IMR-90 (cell line): ENCODE data around the gene TP73. TPM values are rescaled to one million over a fixed set of nuclear protein-coding genes. Genes with fewer than 3 reads are reported as not detected.

ENCODE experiments used
- ATAC-seq: fragments of 200-7000 bp; cut with Tn5 transposase; 2 replicates; pipeline ENCODE4 v1.9.1; 2020; ENCODE audit warnings: low read depth, mild to moderate bottlenecking, moderate library complexity
- BruUV-seq: library from RNA; stranded (reverse); fragments of 400-500 nt; replicated peaks from 2 replicates; lab custom pipeline; 2021; lab: Mats Ljungman, UMichigan
- CTCF ChIA-PET: fragments of 300-600 bp; formaldehyde crosslinking; extraction: SDS; loops from one replicate; lab custom pipeline; 2021; ENCODE audit warnings: antibody characterized with exemption; lab: Yijun Ruan, JAX
- POLR2A ChIA-PET: fragments of 300-600 bp; sonication (Branson Sonifier 250); formaldehyde crosslinking; loops from one replicate; lab custom pipeline; 2022; ENCODE audit warnings: antibody characterized with exemption; ENCODE audit not compliant: unreplicated experiment; lab: Charles Lee
- DNase-seq: peaks from one replicate; pipeline ENCODE4 v3.0.0; 2013
- H2AFZ ChIP-seq: replicated peaks from 2 replicates; pipeline ENCODE3; 2013; ENCODE audit warnings: low read length, mild to moderate bottlenecking; ENCODE audit not compliant: poor library complexity
- H2AK5ac ChIP-seq: 2 replicates; pipeline ENCODE4 v1.6.1; 2013; ENCODE audit warnings: low read depth, low read length, inconsistent platforms
- H2AK9ac ChIP-seq: replicated peaks from 2 replicates; pipeline ENCODE3; 2013; ENCODE audit warnings: mild to moderate bottlenecking, low read depth, low read length, moderate library complexity; ENCODE audit not compliant: poor library complexity
- H2BK120ac ChIP-seq: 2 replicates; pipeline ENCODE4 v1.6.1; 2013; ENCODE audit warnings: low read depth, low read length, inconsistent platforms
- H2BK15ac ChIP-seq: 3 replicates; pipeline ENCODE4 v1.6.1; 2013; ENCODE audit warnings: low read depth, low read length, inconsistent platforms
- H2BK20ac ChIP-seq: 2 replicates; pipeline ENCODE4 v1.6.1; 2013; ENCODE audit warnings: low read depth, mild to moderate bottlenecking, inconsistent platforms, low read length, moderate library complexity
- H2BK5ac ChIP-seq: 2 replicates; pipeline ENCODE4 v1.6.1; 2013; ENCODE audit warnings: mild to moderate bottlenecking, low read depth, low read length, inconsistent platforms; ENCODE audit not compliant: poor library complexity, severe bottlenecking
- H3K14ac ChIP-seq: replicated peaks from 2 replicates; pipeline ENCODE4 v1.6.1; 2013; ENCODE audit warnings: low read depth, low read length, inconsistent platforms
- H3K18ac ChIP-seq: 2 replicates; pipeline ENCODE4 v1.6.1; 2013; ENCODE audit warnings: low read depth, low read length, control low read depth
- H3K23ac ChIP-seq: 2 replicates; pipeline ENCODE4 v1.6.1; 2013; ENCODE audit warnings: low read depth, low read length, inconsistent platforms
- H3K27ac ChIP-seq: 2 replicates; pipeline ENCODE4 v1.5.1; 2013; ENCODE audit warnings: mild to moderate bottlenecking, control low read depth, low read length; ENCODE audit not compliant: insufficient read depth
- H3K27me3 ChIP-seq: 2 replicates; pipeline ENCODE4 v1.6.1; 2013; ENCODE audit warnings: low read length; ENCODE audit not compliant: control insufficient read depth, insufficient read depth
- H3K36me3 ChIP-seq: 2 replicates; pipeline ENCODE4 v1.6.1; 2013; ENCODE audit warnings: low read length, mixed read lengths; ENCODE audit not compliant: control insufficient read depth, insufficient read depth
- H3K4ac ChIP-seq: 2 replicates; pipeline ENCODE4 v1.6.1; 2013; ENCODE audit warnings: low read depth, low read length, inconsistent platforms
- H3K4me1 ChIP-seq: 2 replicates; pipeline ENCODE4 v1.6.1; 2013; ENCODE audit warnings: low read length, mixed read lengths; ENCODE audit not compliant: control insufficient read depth, insufficient read depth
- H3K4me2 ChIP-seq: 2 replicates; pipeline ENCODE4 v1.6.1; 2013; ENCODE audit warnings: low read depth, mild to moderate bottlenecking, control low read depth, low read length, moderate library complexity
- H3K4me3 ChIP-seq: 2 replicates; pipeline ENCODE4 v1.5.1; 2013; ENCODE audit warnings: low read depth, mild to moderate bottlenecking, control low read depth, low read length, moderate library complexity; ENCODE audit not compliant: insufficient read depth
- H3K56ac ChIP-seq: 2 replicates; pipeline ENCODE4 v1.6.1; 2013; ENCODE audit warnings: low read length, inconsistent platforms; ENCODE audit not compliant: insufficient read depth; ENCODE audit errors: extremely low read depth
- H3K79me1 ChIP-seq, 2 experiments: 2 replicates each; pipeline ENCODE4 v1.6.1; 2013; ENCODE audit warnings: low read length in 2 of 2, inconsistent platforms in 1 of 2, low read depth in 1 of 2
- H3K9ac ChIP-seq: 2 replicates; pipeline ENCODE4 v1.6.1; 2013; ENCODE audit warnings: low read depth, low read length, control low read depth
- H3K9me1 ChIP-seq: 2 replicates; pipeline ENCODE4 v1.6.1; 2013; ENCODE audit warnings: low read length, inconsistent platforms; ENCODE audit not compliant: insufficient read depth
- H3K9me3 ChIP-seq: 2 replicates; pipeline ENCODE4 v1.6.1; 2013; ENCODE audit warnings: low read length; ENCODE audit not compliant: control insufficient read depth, insufficient read depth
- H4K20me1 ChIP-seq: 2 replicates; pipeline ENCODE4 v1.6.1; 2013; ENCODE audit warnings: low read length, inconsistent platforms; ENCODE audit not compliant: insufficient read depth
- H4K5ac ChIP-seq: 2 replicates; pipeline ENCODE4 v1.6.1; 2013; ENCODE audit warnings: mild to moderate bottlenecking, low read depth, low read length, control low read depth
- H4K8ac ChIP-seq, 2 experiments: 2 replicates each; pipeline ENCODE4 v1.6.1; 2013; ENCODE audit warnings: low read depth in 2 of 2, low read length in 2 of 2, control low read depth in 1 of 2, inconsistent platforms in 1 of 2
- H4K91ac ChIP-seq: 2 replicates; pipeline ENCODE4 v1.6.1; 2013; ENCODE audit warnings: low read depth, low read length, inconsistent platforms; ENCODE audit not compliant: insufficient read depth
- CHD1 ChIP-seq: IDR thresholded peaks from 2 replicates; pipeline ENCODE4 v1.6.1; 2012; ENCODE audit warnings: low read depth, low read length, improper control_type of control experiment
- MAFK ChIP-seq: IDR thresholded peaks from 2 replicates; pipeline ENCODE4 v1.6.1; 2012; ENCODE audit warnings: low read depth, low read length, improper control_type of control experiment
- MXI1 ChIP-seq: IDR thresholded peaks from 2 replicates; pipeline ENCODE4 v1.6.1; 2012; ENCODE audit warnings: low read depth, mild to moderate bottlenecking, low read length, moderate library complexity, borderline replicate concordance
- RFX5 ChIP-seq: IDR thresholded peaks from 2 replicates; pipeline ENCODE4 v1.8.0; 2012; ENCODE audit warnings: low read depth, mild to moderate bottlenecking, low read length, moderate library complexity
- SMC3 ChIP-seq: fragments of 150-350 bp; IDR thresholded peaks from 2 replicates; pipeline ENCODE4 v1.6.1; 2016; ENCODE audit warnings: low read depth, mild to moderate bottlenecking, antibody characterized with exemption, low read length, moderate library complexity
- WGBS, 2 experiments: methylation state at CpG; one replicate each; pipeline versions ENCODE4 v1.1.5 to v1.1.7; 2013; ENCODE audit warnings: missing lambda C conversion rate in 2 of 2; ENCODE audit not compliant: insufficient read length in 1 of 2; ENCODE audit errors: extremely low coverage in 2 of 2; 5-methylcytosine and 5-hydroxymethylcytosine counted together
- dilution Hi-C: fragments of 300-500 bp; cut with HindIII; formaldehyde crosslinking; loops from one replicate; pipeline ENCODE4 v1.14.3; 2018; ENCODE audit warnings: low sequenced_read_pairs; ENCODE audit not compliant: unreplicated experiment
- in situ Hi-C: fragments of 300-500 bp; cut with MboI; formaldehyde crosslinking; loops from 3 replicates; pipeline ENCODE4 v1.14.3; 2019; ENCODE audit warnings: low sequenced_read_pairs, inconsistent platforms, mixed read lengths
- intact Hi-C: fragments of 100-400 bp; cut with micrococcal nuclease; formaldehyde crosslinking; loops from 2 replicates; pipeline ENCODE4 v1.10.0; 2022
- polyA plus RNA-seq, 3 experiments: library from polyadenylated mRNA; depleted of rRNA; stranded (reverse); fragments of >200 nt; gene quantifications; 2 replicates each; pipeline ENCODE4 v1.2.3, GENCODE V29; 2012; ENCODE audit warnings: low replicate concordance in 1 of 3
- total RNA-seq: library from RNA; depleted of rRNA; stranded (reverse); fragments of >200 nt; gene quantifications from 2 replicates; pipeline ENCODE4 v1.2.3, GENCODE V29; 2012
- TF ChIP-seq, protein P1 (sequence below): fragments of 150-350 bp; IDR thresholded peaks from 2 replicates; pipeline ENCODE4 v1.6.1; 2017; ENCODE audit warnings: mild to moderate bottlenecking, antibody characterized with exemption, low read length, low read depth
- TF ChIP-seq, protein P2 (sequence below): fragments of 150-350 bp; IDR thresholded peaks from 2 replicates; pipeline ENCODE4 v1.6.1; 2016; ENCODE audit warnings: low read depth, mild to moderate bottlenecking, low read length, moderate library complexity, borderline replicate concordance
- TF ChIP-seq, protein P3 (sequence below): conservative IDR thresholded peaks from 2 replicates; pipeline ENCODE4 v1.5.1; 2012; ENCODE audit warnings: mild to moderate bottlenecking, low read depth, low read length, improper control_type of control experiment

TP73 gene
- total and polyA plus RNA-seq, 2 of the 4 experiments (the other 2 are of a cell fraction), result not detected

DNA sequence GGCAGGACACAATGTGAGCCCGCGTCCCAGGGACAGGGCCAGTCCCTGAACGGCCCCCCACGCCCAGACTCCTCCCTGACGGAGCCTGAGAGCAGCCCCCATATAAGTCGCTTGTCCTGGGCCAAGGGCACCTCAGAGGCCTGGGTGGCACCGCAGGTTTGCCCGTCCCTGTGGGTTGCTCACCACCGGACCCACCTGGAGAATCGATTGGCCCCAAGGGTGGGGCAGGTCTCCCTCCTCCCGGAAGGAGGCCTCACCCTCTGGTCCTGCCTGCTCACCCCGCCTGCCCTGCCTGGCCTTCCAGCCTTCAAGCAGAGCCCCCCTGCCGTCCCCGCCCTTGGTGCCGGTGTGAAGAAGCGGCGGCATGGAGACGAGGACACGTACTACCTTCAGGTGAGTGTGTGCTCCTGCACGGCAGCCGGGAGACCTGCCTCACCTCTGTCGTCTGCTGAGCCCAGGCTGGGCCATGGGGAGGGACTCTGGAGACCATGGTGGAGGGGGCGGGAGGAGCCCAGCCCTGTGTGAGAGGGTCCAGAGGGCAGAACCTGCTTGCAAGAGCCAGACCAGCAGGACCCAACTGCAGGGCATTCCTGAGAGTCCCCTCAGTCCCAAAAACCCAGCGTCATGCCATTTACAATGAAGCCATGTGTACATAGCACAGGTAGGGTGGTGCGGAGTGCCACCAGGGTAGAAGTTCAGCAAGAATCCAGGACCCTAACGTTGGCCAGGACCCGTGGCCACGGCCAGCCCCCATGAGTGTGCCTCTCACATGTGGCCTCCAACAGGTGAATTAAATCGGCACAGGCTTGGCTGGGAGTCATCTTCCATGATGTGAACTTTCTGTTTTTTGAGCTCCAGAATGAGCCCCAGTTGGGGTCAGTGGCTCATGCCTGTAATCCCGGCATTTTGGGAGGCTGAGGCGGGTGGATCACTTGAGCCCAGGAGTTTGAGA is 75.8 kb downstream of the TP73 start:
- no peaks in the 10 kb centered on the region for H3K9me1 ChIP-seq

More for the DNA sequence above, 75.8 kb downstream of the TP73 start:
- no peak for ATAC-seq
- H2BK15ac ChIP-seq, result no peak overlapping the region
- H2BK5ac ChIP-seq, result no peak overlapping the region
- no peak overlapping the region for H3K18ac ChIP-seq
- no peak overlapping the region for H3K9ac ChIP-seq
- H4K8ac ChIP-seq, result no peak overlapping the region
- H3K27ac ChIP-seq, result no peak overlapping the region
- no peak overlapping the region for H4K91ac ChIP-seq
- H2BK120ac ChIP-seq, result no peak overlapping the region
- no peaks in the 10 kb centered on the region for H3K4me1 ChIP-seq
- 64% methylated on average over 20 of the region's 31 CpGs; no CpG with 5 or more reads in 1 of the 2 experiments for whole genome bisulfite sequencing, 2 experiments
- H2AK5ac ChIP-seq, result no peak overlapping the region
- DNase-seq, result no peak
- CTCF ChIA-PET, result interaction anchor here (1.0 kb wide), 1 partner anchor 78 kb away, joined by 3 read pairs; the partner anchor contains the start of gene WRAP73
- H4K20me1 ChIP-seq, result no peaks in the 10 kb centered on the region
- no peak overlapping the region for H3K4me2 ChIP-seq
- no peak overlapping the region for H2AK9ac ChIP-seq
- no peak overlapping the region for H3K14ac ChIP-seq
- H4K5ac ChIP-seq, result no peak overlapping the region
- no peak overlapping the region for H3K23ac ChIP-seq
- intact Hi-C loops, result loop anchor here (10.0 kb wide), 2 partner anchors 163 to 233 kb away; no protein-coding TSS in a partner anchor
- no peak overlapping the region for H3K56ac ChIP-seq
- no peak overlapping the region for H3K4me3 ChIP-seq
- in situ Hi-C loops, result no loop called here
- no TSS peak for BruUV-seq
- no peak overlapping the region for H2AFZ ChIP-seq
- dilution Hi-C loops, result no loop called here
- no peak overlapping the region for H3K4ac ChIP-seq
- POLR2A ChIA-PET, result no interaction called here
- H3K27me3 ChIP-seq, result no peaks in the 10 kb centered on the region; the same call in 1 of the 2 replicates
- no peak overlapping the region for H2BK20ac ChIP-seq
- TF ChIP-seq, protein P1, sequence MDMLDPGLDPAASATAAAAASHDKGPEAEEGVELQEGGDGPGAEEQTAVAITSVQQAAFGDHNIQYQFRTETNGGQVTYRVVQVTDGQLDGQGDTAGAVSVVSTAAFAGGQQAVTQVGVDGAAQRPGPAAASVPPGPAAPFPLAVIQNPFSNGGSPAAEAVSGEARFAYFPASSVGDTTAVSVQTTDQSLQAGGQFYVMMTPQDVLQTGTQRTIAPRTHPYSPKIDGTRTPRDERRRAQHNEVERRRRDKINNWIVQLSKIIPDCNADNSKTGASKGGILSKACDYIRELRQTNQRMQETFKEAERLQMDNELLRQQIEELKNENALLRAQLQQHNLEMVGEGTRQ, result no peak
- TF ChIP-seq CHD1 (no peak), MAFK (no peak), SMC3 (no peak), MXI1 (no peak), RFX5 (no peak)
- TF ChIP-seq, protein P2, sequence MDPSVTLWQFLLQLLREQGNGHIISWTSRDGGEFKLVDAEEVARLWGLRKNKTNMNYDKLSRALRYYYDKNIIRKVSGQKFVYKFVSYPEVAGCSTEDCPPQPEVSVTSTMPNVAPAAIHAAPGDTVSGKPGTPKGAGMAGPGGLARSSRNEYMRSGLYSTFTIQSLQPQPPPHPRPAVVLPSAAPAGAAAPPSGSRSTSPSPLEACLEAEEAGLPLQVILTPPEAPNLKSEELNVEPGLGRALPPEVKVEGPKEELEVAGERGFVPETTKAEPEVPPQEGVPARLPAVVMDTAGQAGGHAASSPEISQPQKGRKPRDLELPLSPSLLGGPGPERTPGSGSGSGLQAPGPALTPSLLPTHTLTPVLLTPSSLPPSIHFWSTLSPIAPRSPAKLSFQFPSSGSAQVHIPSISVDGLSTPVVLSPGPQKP, result no peak
- TF ChIP-seq, protein P3, sequence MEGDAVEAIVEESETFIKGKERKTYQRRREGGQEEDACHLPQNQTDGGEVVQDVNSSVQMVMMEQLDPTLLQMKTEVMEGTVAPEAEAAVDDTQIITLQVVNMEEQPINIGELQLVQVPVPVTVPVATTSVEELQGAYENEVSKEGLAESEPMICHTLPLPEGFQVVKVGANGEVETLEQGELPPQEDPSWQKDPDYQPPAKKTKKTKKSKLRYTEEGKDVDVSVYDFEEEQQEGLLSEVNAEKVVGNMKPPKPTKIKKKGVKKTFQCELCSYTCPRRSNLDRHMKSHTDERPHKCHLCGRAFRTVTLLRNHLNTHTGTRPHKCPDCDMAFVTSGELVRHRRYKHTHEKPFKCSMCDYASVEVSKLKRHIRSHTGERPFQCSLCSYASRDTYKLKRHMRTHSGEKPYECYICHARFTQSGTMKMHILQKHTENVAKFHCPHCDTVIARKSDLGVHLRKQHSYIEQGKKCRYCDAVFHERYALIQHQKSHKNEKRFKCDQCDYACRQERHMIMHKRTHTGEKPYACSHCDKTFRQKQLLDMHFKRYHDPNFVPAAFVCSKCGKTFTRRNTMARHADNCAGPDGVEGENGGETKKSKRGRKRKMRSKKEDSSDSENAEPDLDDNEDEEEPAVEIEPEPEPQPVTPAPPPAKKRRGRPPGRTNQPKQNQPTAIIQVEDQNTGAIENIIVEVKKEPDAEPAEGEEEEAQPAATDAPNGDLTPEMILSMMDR, result no peak
- no peaks in the 10 kb centered on the region for H3K79me1 ChIP-seq
- no peaks in the 10 kb centered on the region for H3K36me3 ChIP-seq
- no peaks in the 10 kb centered on the region for H3K9me3 ChIP-seq
